HG02981 (cell line): ENCODE data around the gene CTAGE1.
"Not testable (repeated sequence)": the region's sequence is repeated elsewhere in the genome, so short reads cannot be mapped to it uniquely, and the experiment has no call there.

Experiments used
- ATAC-seq: cut with Tn5 transposase; IDR thresholded peaks from one replicate; pipeline ENCODE4 v1.9.1; 2021; ENCODE audit warnings: mild to moderate bottlenecking, moderate library complexity; ENCODE audit not compliant: unreplicated experiment

CTAGE1 gene

DNA sequence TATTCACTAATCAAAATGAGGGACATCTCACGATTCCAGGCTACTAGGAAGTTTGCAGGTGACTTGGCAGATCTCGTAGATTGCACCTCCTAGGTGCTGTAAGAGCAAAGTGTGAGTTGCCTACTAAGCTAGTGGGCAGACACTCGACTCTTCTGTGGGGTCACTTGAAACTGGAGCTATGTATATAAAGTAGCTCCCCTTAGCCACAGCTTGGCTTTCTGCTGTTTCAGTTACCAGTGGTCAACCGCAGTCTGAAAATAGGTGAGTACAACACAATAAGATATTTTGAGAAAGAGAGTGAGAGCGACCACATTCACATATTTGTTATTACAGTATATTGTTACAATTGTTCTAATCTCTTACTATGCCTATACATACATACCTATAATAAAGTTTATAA is 23.3 kb downstream of the CTAGE1 start:
- no peak for ATAC-seq

DNA sequence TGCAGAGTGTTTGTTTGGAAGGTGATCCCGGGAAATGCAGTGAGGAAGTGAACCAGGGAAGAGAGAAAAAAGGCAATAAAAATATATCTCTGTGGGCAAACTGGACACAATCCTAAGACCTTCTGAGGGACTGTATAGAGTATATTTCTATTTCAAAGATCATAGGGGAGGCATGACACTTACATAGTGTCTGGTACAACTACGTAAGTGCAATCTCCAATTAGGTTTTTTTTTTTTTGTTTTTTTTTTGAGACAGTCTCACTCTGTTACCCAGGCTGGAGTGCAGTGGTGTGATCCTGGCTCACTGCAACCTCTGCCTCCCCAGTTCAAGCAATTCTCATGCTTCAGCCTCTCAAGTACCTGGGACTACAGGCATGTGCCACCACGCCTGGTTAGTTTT is 24.6 kb downstream of the CTAGE1 start:
- ATAC-seq = not testable (repeated sequence)

DNA sequence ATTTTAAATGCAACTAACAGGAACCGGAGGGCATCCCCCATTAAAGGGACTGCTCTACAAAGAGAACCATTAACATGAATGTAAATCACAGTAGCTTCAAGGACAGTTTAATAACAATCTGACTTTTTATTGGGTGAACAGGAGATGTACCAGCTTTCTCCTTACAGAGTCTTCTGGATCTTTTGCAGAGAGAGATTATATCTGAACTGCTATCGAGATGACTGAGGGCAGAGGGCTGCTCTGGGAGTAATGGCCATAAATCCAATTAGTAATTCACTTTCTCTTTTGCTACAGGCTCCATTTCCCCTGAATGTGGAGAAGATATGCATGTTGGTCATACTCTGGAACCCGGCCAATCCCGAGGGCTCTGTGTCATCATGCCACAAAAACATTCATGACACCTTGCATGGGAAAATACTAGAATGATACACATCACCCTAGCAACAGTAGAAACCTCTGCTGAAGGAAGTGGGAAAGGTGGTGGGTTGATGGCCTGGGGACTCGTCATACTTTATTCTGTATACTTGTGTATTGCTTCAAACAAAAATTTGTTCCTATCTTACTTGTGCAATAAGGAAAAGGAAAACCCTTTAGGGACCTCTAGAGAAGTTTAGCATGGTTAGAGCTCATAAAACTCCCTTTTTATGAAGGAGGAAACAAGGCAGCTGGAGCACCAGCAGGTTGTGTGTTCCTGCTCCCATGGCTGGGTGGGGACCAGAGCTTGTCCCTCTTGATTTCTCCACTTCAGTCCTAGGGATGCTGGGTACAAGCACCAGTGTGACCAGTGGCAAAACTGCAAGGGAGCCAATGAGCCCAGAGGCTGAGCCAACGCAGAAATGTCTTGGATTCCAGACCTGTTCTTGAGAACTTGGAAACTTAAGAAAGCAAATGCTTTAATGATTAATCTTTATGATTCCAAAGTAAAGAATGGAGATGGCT is 26.0 kb downstream of the CTAGE1 start:
- ATAC-seq = no peak

DNA sequence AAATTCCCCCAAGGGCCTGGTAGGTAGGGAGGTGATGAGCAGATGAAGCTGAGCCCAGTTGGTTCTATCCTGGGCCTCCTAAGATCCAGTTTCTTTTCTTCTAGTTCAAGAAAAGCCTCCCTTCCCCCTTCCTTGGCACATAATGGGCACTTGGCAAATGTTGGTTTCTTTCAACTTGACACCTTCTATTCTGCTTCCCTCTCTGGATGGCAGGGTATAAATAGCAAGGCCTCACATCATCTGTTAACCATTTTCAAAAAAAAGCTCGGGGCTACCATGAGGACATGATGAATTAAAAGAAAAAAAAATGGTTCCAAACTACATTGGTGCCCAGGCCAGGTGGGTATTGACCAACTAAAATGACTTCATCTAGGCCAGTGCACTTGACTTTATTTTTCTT is 29.9 kb downstream of the CTAGE1 start:
- no peak for ATAC-seq

DNA sequence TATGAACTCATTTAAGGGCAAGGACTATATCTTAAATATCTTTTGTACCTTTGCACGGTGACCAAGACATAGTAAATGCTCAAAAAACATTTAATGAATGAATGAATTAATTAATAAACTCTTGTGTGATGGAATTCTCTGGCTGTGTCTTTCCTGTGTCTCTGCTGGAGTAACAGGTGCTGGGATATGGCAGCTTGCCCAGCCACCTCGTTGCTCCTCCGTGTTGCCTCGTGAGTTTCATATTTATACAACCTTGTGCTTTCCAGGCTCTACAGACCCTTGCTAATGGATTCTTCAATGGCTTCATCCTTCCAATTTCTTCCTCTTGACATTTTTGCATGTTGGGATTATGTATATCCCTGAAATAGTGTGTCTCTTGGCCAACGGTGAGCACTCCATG is 30.4 kb downstream of the CTAGE1 start:
- ATAC-seq = no peak

DNA sequence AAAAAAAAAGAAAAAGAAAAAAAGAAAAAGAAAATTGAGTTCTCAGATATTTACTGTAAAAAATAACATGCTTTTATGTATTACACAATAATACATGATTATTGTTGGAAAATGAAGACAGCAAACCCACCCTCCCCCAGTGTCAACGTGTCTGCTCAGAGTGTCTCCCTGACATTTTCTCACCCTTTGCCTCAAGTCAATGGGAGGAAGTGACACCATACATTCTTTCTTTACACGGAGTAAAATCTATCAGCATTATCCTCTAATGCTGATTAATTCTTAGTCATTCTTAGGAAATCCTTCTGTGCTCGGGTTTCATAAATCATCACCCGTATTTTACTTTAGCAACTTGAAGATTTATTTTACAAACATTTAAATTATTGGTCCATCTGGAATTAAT is 32.0 kb downstream of the CTAGE1 start:
- ATAC-seq = no peak

DNA sequence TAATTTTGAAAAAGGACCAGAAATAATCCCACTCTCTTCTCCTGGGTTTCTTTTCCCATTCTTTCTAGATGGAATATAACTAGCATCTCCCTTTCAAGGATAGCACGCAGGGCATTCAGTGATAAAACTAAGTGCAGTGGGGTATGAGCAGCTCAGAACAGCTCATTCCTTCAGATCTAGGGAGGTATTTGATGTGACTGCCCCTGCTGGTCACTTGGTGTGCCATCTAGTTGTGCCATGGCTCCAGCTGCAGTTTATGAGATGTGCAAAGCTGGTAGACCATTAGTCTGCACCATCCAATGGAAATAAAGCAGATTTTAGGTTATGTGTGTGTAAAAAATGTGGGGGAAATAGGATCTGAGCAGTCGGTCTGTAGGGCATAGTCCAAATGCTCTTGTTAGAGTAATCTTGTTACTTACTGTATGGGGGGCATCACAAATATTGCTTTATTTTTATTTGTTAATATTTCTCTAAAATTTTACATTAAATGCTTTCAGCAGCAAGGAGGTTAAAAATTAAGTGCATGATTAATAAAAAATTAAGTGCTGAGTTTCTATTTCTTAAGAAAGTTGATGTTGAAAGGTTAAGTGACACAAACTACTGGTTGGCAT is 38.9 kb downstream of the CTAGE1 start:
- ATAC-seq = no peak

DNA sequence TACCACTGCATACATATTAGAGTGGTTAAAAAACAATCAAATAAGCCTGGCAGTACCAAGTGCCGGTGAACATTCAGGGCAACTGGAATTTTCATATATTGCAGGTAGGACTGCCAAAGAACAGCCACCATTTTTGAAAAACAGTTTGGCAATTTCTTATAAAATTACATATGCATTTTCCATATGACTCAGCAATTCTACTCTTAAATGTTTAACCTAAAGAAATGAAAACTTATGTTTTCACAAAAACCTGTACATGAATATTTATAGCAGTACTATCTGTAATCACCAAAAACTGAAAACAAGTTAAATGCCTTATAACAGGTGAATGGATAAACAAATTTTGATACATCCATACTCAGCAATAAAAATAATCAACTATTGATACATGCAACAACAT is 39.9 kb downstream of the CTAGE1 start:
- ATAC-seq = no peak

DNA sequence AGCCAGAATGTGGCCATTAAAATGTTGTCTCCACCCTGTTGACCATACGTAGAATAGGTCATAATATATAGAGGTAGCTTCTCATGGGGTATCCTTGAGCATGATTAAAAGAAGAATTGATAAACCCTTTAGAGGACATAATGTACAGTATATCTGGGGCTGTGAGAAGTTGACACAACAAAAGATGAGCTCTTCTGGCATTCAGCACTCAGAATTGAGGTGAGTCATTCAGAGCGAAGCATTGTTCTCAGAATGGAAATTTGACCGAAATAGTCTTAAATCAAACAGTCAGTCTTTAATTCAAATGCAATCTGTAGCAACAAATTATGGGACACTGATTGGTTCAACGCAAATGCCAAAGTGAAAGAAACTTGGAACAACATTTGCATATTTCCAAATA is 47.3 kb downstream of the CTAGE1 start:
- ATAC-seq = no peak

DNA sequence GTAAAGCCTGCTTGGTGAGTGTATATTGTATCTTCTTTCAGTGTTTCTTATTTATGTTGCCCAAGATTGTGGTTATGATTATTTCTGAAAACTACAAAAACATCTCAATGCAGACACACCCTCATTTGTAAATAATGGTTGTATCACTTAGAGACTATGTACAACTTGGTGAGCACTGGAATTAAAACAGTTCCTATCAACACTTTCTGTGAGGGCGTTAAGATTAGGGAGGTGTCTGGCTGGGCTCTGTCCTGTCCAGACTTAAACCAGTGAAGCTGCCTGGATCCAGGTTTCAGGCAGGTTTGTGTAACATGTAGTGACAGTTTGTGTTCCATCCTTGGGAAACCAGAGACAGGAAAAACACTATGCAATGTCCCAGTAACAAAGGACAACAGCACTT is 49.7 kb downstream of the CTAGE1 start:
- ATAC-seq = no peak

DNA sequence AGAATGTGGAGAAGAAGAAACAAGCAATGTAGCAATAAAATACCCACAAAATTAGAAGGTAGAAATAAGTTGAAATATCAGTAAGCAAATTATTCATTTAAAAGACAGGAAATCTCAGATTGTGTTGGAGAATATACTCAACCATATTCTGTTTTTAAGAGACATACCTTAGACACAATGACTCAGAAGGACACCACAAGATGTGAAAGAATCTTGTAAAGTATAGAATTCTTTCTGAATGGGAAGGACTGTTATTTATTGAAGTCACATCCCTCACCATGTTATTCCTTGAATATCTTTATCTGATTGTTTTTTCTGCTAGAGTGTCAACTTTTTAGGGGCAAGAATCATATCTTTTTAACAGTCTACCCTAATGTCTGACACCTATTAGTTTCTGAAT is 50.4 kb downstream of the CTAGE1 start:
- ATAC-seq = no peak

DNA sequence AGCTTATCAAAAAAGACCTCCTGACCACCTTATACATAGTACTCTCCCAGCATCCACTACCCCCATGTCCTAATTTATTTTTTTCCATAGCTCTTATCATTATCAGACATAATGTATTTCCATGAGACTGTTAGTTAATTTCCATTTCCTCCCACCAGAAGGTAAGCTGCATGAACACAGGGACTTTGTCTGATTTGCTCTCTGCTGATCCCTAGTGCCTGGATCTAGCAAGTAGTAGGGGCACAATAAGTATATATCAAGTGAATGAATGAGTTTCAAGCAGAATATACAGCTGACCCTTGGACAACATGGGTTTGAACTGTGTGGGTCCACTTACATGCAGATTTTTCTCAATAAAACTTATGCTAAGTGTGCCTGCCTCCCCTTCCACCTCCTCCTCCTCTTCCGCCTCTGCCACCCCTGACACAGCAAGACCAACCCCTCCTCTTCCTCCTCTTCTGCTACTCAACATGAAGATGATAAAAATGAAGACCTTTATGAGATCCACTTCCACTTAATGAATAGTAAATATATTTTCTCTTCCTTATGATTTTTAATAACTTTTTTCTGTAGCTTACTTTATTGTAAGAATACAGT is 53.8 kb downstream of the CTAGE1 start:
- no peak for ATAC-seq
